ENCODE measurements around the gene B4GALNT4.
"Not testable (repeated sequence)": the region's sequence is repeated elsewhere in the genome, so short reads cannot be mapped to it uniquely, and the experiment has no call there.

Gene B4GALNT4

GRCh38 chr11:407651-408123 lies 38.4 kb downstream of the B4GALNT4 start:
- TF ChIP-seq CTCF (conservative IDR thresholded peaks at IDR 0.05; ENCODE audit: low read depth, low read length) = no peak
- Histone ChIP-seq H3K4me2 (no peak overlapping the region), H3K4me3 (IDR thresholded peaks at IDR 0.05; ENCODE audit: insufficient read depth, low read depth, low read length) (no peak overlapping the region), H3K27ac (no peak overlapping the region), H4K20me1 (ENCODE audit: insufficient read depth) (no peaks in the 10 kb centered on the region), H3K79me2 (ENCODE audit: insufficient read depth, low read depth) (no peaks in the 10 kb centered on the region), H2AFZ (ENCODE audit: low read depth) (no peak overlapping the region), H3K36me3 (ENCODE audit: insufficient read depth) (no peaks in the 10 kb centered on the region), H3K27me3 (ENCODE audit: insufficient read depth, low read depth) (peaks cover 13% of the 10 kb centered on the region), H3K9ac (no peak overlapping the region), H3K4me1 (ENCODE audit: low read depth, poor library complexity, severe bottlenecking) (peaks cover 4% of the 10 kb centered on the region)

GRCh38 chr11:408154-409007 lies 39.1 kb downstream of the B4GALNT4 start:
- Histone ChIP-seq H3K9ac (no peak overlapping the region), H3K4me1 (ENCODE audit: low read depth, poor library complexity, severe bottlenecking) (peaks cover 4% of the 10 kb centered on the region), H4K20me1 (ENCODE audit: insufficient read depth) (no peaks in the 10 kb centered on the region), H3K4me3 (IDR thresholded peaks at IDR 0.05; ENCODE audit: insufficient read depth, low read depth, low read length) (no peak overlapping the region), H3K36me3 (ENCODE audit: insufficient read depth) (no peaks in the 10 kb centered on the region), H3K27me3 (ENCODE audit: insufficient read depth, low read depth) (peaks cover 19% of the 10 kb centered on the region), H3K79me2 (ENCODE audit: insufficient read depth, low read depth) (no peaks in the 10 kb centered on the region), H3K27ac (no peak overlapping the region), H3K4me2 (no peak overlapping the region), H2AFZ (ENCODE audit: low read depth) (no peak overlapping the region)
- TF ChIP-seq CTCF (conservative IDR thresholded peaks at IDR 0.05; ENCODE audit: low read depth, low read length) = no peak

GRCh38 chr11:409008-409599 lies 39.8 kb downstream of the B4GALNT4 start:
- H3K4me1 ChIP-seq (ENCODE audit: low read depth, poor library complexity, severe bottlenecking) = peaks cover 4% of the 10 kb centered on the region
- no peaks in the 10 kb centered on the region for H4K20me1 ChIP-seq (ENCODE audit: insufficient read depth)
- no peak for TF ChIP-seq CTCF (conservative IDR thresholded peaks at IDR 0.05; ENCODE audit: low read depth, low read length)
- H3K9ac ChIP-seq = no peak overlapping the region
- no peak overlapping the region for H3K4me2 ChIP-seq
- no peaks in the 10 kb centered on the region for H3K79me2 ChIP-seq (ENCODE audit: insufficient read depth, low read depth)
- H3K27ac ChIP-seq = no peak overlapping the region
- H3K27me3 ChIP-seq (ENCODE audit: insufficient read depth, low read depth) = peaks cover 19% of the 10 kb centered on the region
- H3K4me3 ChIP-seq (IDR thresholded peaks at IDR 0.05; ENCODE audit: insufficient read depth, low read depth, low read length) = no peak overlapping the region
- no peaks in the 10 kb centered on the region for H3K36me3 ChIP-seq (ENCODE audit: insufficient read depth)
- no peak overlapping the region for H2AFZ ChIP-seq (ENCODE audit: low read depth)

GRCh38 chr11:409600-410483 lies 40.5 kb downstream of the B4GALNT4 start:
- Histone ChIP-seq H3K27me3 (ENCODE audit: insufficient read depth, low read depth) (peaks cover 26% of the 10 kb centered on the region), H3K36me3 (ENCODE audit: insufficient read depth) (no peaks in the 10 kb centered on the region), H2AFZ (ENCODE audit: low read depth) (no peak overlapping the region), H3K9ac (no peak overlapping the region), H3K4me1 (ENCODE audit: low read depth, poor library complexity, severe bottlenecking) (peaks cover 4% of the 10 kb centered on the region), H3K27ac (no peak overlapping the region), H4K20me1 (ENCODE audit: insufficient read depth) (no peaks in the 10 kb centered on the region), H3K79me2 (ENCODE audit: insufficient read depth, low read depth) (no peaks in the 10 kb centered on the region), H3K4me2 (no peak overlapping the region), H3K4me3 (IDR thresholded peaks at IDR 0.05; ENCODE audit: insufficient read depth, low read depth, low read length) (no peak overlapping the region)
- no peak for TF ChIP-seq CTCF (conservative IDR thresholded peaks at IDR 0.05; ENCODE audit: low read depth, low read length)

- H3K9ac ChIP-seq; H3K4me2 ChIP-seq; H3K4me3 ChIP-seq (IDR thresholded peaks at IDR 0.05; ENCODE audit: insufficient read depth, low read depth, low read length); H3K4me1 ChIP-seq (ENCODE audit: low read depth, poor library complexity, severe bottlenecking); H4K20me1 ChIP-seq (ENCODE audit: insufficient read depth); H3K79me2 ChIP-seq (ENCODE audit: insufficient read depth, low read depth); H2AFZ ChIP-seq (ENCODE audit: low read depth); H3K36me3 ChIP-seq (ENCODE audit: insufficient read depth); H3K27ac ChIP-seq: not testable (repeated sequence)
- peaks cover 30% of the 10 kb centered on the region for H3K27me3 ChIP-seq (ENCODE audit: insufficient read depth, low read depth)
Observed at GRCh38 chr11:410711-411110, 41.4 kb downstream of the B4GALNT4 start.

GRCh38 chr11:411520-411919 lies 42.2 kb downstream of the B4GALNT4 start:
- peaks cover 38% of the 10 kb centered on the region for H3K27me3 ChIP-seq (ENCODE audit: insufficient read depth, low read depth)
- H3K4me2 ChIP-seq; H3K36me3 ChIP-seq (ENCODE audit: insufficient read depth); H3K4me3 ChIP-seq (IDR thresholded peaks at IDR 0.05; ENCODE audit: insufficient read depth, low read depth, low read length); H3K4me1 ChIP-seq (ENCODE audit: low read depth, poor library complexity, severe bottlenecking); H4K20me1 ChIP-seq (ENCODE audit: insufficient read depth); H3K9ac ChIP-seq; H3K27ac ChIP-seq; H3K79me2 ChIP-seq (ENCODE audit: insufficient read depth, low read depth); H2AFZ ChIP-seq (ENCODE audit: low read depth): not testable (repeated sequence)
